H1 (cell line): ENCODE results near the gene YLPM1. TPM values are rescaled to one million over a fixed set of nuclear protein-coding genes. Genes with fewer than 3 reads are reported as not detected.

Source experiments
- ASH2L ChIP-seq: fragments of 200-600, 300-600 bp; sonication (generic); IDR thresholded peaks from one replicate; pipeline ENCODE4 v1.7.1; 2017; ENCODE audit warnings: low read length
- CBX8 ChIP-seq: fragments of 300-800, 300-1000 bp; sonication (generic); IDR thresholded peaks from 2 replicates; pipeline ENCODE4 v1.7.1; 2016; ENCODE audit warnings: low read depth, low read length, borderline replicate concordance
- CHD2 ChIP-seq: IDR thresholded peaks from 2 replicates; pipeline ENCODE4 v1.6.1; 2012; ENCODE audit warnings: low read length, improper control_type of control experiment
- EGR1 ChIP-seq: IDR thresholded peaks from 2 replicates; pipeline ENCODE4 v1.6.1; 2011; ENCODE audit warnings: low read depth, low read length, borderline replicate concordance
- EP300 ChIP-seq, 2 experiments: IDR thresholded peaks; 1 replicate in 1 of 2; 2 replicates in 1 of 2; pipeline ENCODE4 v1.6.1; 2011 to 2012; ENCODE audit warnings: low read depth in 2 of 2, low read length in 2 of 2, mild to moderate bottlenecking in 2 of 2, borderline replicate concordance in 1 of 2, inconsistent platforms in 1 of 2, moderate library complexity in 1 of 2
- EZH2 ChIP-seq: fragments of 200-600 bp; sonication (generic); IDR thresholded peaks from 2 replicates; pipeline ENCODE4 v1.7.1; 2012; ENCODE audit warnings: low read depth, mild to moderate bottlenecking, moderate library complexity, low read length, inconsistent platforms; ENCODE audit not compliant: severe bottlenecking
- FOSL1 ChIP-seq: IDR thresholded peaks from 2 replicates; pipeline ENCODE4 v1.6.1; 2011; ENCODE audit warnings: mild to moderate bottlenecking, low read depth, low read length, moderate library complexity; ENCODE audit not compliant: insufficient read depth
- GABPA ChIP-seq: IDR thresholded peaks from 2 replicates; pipeline ENCODE4 v1.6.1; 2011; ENCODE audit warnings: mild to moderate bottlenecking, low read length, moderate library complexity, borderline replicate concordance; ENCODE audit not compliant: insufficient read depth
- JUN ChIP-seq: IDR thresholded peaks from 2 replicates; pipeline ENCODE4 v1.6.1; 2011; ENCODE audit warnings: low read depth, mild to moderate bottlenecking, improper control_type of control experiment, low read length
- KDM4A ChIP-seq: IDR thresholded peaks from one replicate; pipeline ENCODE4 v1.7.1; 2012; ENCODE audit warnings: low read depth, mild to moderate bottlenecking, moderate library complexity, low read length, inconsistent platforms; ENCODE audit not compliant: severe bottlenecking
- MAX ChIP-seq: IDR thresholded peaks from 2 replicates; pipeline ENCODE4 v1.6.1; 2012; ENCODE audit warnings: inconsistent platforms
- NRF1 ChIP-seq: IDR thresholded peaks from 2 replicates; pipeline ENCODE4 v1.6.1; 2011; ENCODE audit warnings: mild to moderate bottlenecking, low read depth, low read length, improper control_type of control experiment
- POLR2A ChIP-seq, 2 experiments: IDR thresholded peaks; 1 replicate in 1 of 2; 2 replicates in 1 of 2; pipeline ENCODE4 v1.6.1; 2011; ENCODE audit warnings: low read depth in 2 of 2, low read length in 2 of 2, mild to moderate bottlenecking in 2 of 2; ENCODE audit errors: control extremely low read depth in 1 of 2
- POLR2AphosphoS5 ChIP-seq: IDR thresholded peaks from 2 replicates; pipeline ENCODE4 v1.6.1; 2011; ENCODE audit warnings: low read depth, low read length
- RBBP5 ChIP-seq: IDR thresholded peaks from 2 replicates; pipeline ENCODE4 v1.7.1; 2012; ENCODE audit warnings: low read depth, mild to moderate bottlenecking, inconsistent platforms, low read length, moderate library complexity, borderline replicate concordance
- SIN3A ChIP-seq, 2 experiments: IDR thresholded peaks in 1 of 2; conservative IDR thresholded peaks in 1 of 2; 2 replicates each; pipeline ENCODE4 v1.6.1; 2011 to 2012; ENCODE audit warnings: low read length in 2 of 2, improper control_type of control experiment in 1 of 2, low read depth in 1 of 2, mild to moderate bottlenecking in 1 of 2
- SP2 ChIP-seq: IDR thresholded peaks from 2 replicates; pipeline ENCODE4 v1.6.1; 2012; ENCODE audit warnings: mild to moderate bottlenecking, low read length, inconsistent platforms
- TAF1 ChIP-seq: IDR thresholded peaks from 2 replicates; pipeline ENCODE4 v1.6.1; 2011; ENCODE audit warnings: mild to moderate bottlenecking, low read depth, low read length
- TAF7 ChIP-seq: optimal IDR thresholded peaks from 2 replicates; pipeline ENCODE3; 2011; ENCODE audit warnings: low read depth, mild to moderate bottlenecking, inconsistent platforms, low read length, moderate library complexity, borderline replicate concordance
- polyA plus RNA-seq, 7 experiments: library from polyadenylated mRNA; depleted of rRNA in 3 of 7; stranded (reverse) in 5 of 7; unstranded in 2 of 7; fragments of >200 nt in 5 of 7; fragments of 200-250 nt in 2 of 7; gene quantifications; 1 replicate in 5 of 7; 2 replicates in 1 of 7; 4 replicates in 1 of 7; pipeline versions ENCODE4 v1.2.1 to v1.2.3, GENCODE V29; 2011 to 2013; ENCODE audit warnings: missing spikeins in 2 of 7, mixed read lengths in 2 of 7
- total RNA-seq: library from RNA; stranded (reverse); fragmentation: NEBNext Ultra II Directional; extraction: Animal tissue kit (Norgen Biotek cat#: 25700); gene quantifications from 2 replicates; pipeline ENCODE4 v1.2.1, GENCODE V29; 2021
- TF ChIP-seq, protein P1 (sequence below), 3 experiments: IDR thresholded peaks; 1 replicate in 2 of 3; 2 replicates in 1 of 3; pipeline versions ENCODE4 v1.5.1 to v1.6.1; 2011; ENCODE audit warnings: low read length in 3 of 3, mild to moderate bottlenecking in 3 of 3, inconsistent platforms in 2 of 3, low read depth in 1 of 3, moderate library complexity in 1 of 3; ENCODE audit not compliant: insufficient read depth in 1 of 3; ENCODE audit errors: control extremely low read depth in 1 of 3

Gene YLPM1
- total and polyA plus RNA-seq, 2 of the 8 experiments (the other 6 are each of a cell fraction or from before 2014, with no cell fraction given) = 13.5 to 71.7 TPM

GRCh38 chr14:74762917-74763802 is at the start of gene YLPM1 (continued):
- TF ChIP-seq EGR1 = peak; percentile 76
- TF ChIP-seq ASH2L = peak; percentile 89
- TF ChIP-seq JUN = no peak
- TF ChIP-seq TAF7 = peak; percentile 62
- peak; percentile 71 for TF ChIP-seq KDM4A
- peak; percentile 95 for TF ChIP-seq SP2
- TF ChIP-seq CHD2 = no peak
- TF ChIP-seq SIN3A (conservative IDR thresholded peaks at IDR 0.05 in 1 of 2, IDR thresholded peaks at IDR 0.05 in 1 of 2; ENCODE audit: low read depth in 1 of 2, low read length in 2 of 2) = peak in 1 of 2 experiments; percentile 68; a peak in 1 of 4 replicates
- no peak for TF ChIP-seq CBX8
- TF ChIP-seq RBBP5 = peak; percentile 90; the same call in 1 of the 2 replicates
- TF ChIP-seq TAF1 = peak; percentile 89
- 0 out of 3 replicates have a peak, but pooled peaks of 1 of the 2 experiments have one; percentile 69 for TF ChIP-seq EP300 (IDR thresholded peaks at IDR 0.05; ENCODE audit: borderline replicate concordance in 1 of 2, low read depth in 2 of 2, low read length in 2 of 2)
- no peak for TF ChIP-seq GABPA
- TF ChIP-seq, protein P1, sequence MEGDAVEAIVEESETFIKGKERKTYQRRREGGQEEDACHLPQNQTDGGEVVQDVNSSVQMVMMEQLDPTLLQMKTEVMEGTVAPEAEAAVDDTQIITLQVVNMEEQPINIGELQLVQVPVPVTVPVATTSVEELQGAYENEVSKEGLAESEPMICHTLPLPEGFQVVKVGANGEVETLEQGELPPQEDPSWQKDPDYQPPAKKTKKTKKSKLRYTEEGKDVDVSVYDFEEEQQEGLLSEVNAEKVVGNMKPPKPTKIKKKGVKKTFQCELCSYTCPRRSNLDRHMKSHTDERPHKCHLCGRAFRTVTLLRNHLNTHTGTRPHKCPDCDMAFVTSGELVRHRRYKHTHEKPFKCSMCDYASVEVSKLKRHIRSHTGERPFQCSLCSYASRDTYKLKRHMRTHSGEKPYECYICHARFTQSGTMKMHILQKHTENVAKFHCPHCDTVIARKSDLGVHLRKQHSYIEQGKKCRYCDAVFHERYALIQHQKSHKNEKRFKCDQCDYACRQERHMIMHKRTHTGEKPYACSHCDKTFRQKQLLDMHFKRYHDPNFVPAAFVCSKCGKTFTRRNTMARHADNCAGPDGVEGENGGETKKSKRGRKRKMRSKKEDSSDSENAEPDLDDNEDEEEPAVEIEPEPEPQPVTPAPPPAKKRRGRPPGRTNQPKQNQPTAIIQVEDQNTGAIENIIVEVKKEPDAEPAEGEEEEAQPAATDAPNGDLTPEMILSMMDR (IDR thresholded peaks at IDR 0.05; ENCODE audit: control extremely low read depth in 1 of 3, insufficient read depth in 1 of 3, low read depth in 1 of 3, low read length in 3 of 3) = peak; percentile 37 to 74 (median 50); a peak in 3 of 4 replicates
- no peak for TF ChIP-seq FOSL1
- TF ChIP-seq POLR2AphosphoS5 = peak; percentile 85
- peak; percentile 87 to 91 for TF ChIP-seq POLR2A (IDR thresholded peaks at IDR 0.05; ENCODE audit: control extremely low read depth in 1 of 2, low read depth in 2 of 2, low read length in 2 of 2)
- 0 out of 2 replicates have a peak, but pooled peaks have one; percentile 39 for TF ChIP-seq MAX
- TF ChIP-seq NRF1 = peak; percentile 37; the same call in 1 of the 2 replicates
- TF ChIP-seq EZH2 = no peak
